ENCODE data around the gene PFN1.

Gene PFN1

GRCh38 chr17:4967539-4968485 lies 19.5 kb upstream of the PFN1 start, which contains the start of gene SPAG7:
Gene SPAG7 (minus strand): TSS chr17:4967817. CDS start chr17:4967804, 13 bp downstream.
- DNase-seq, result peak; percentile 94

- peak; percentile 96 for DNase-seq
Measured at GRCh38 chr17:4966844-4967538, 18.7 kb upstream of the PFN1 start.

GRCh38 chr17:4965311-4965986 lies 17.1 kb upstream of the PFN1 start:
- no peak for DNase-seq

DNA sequence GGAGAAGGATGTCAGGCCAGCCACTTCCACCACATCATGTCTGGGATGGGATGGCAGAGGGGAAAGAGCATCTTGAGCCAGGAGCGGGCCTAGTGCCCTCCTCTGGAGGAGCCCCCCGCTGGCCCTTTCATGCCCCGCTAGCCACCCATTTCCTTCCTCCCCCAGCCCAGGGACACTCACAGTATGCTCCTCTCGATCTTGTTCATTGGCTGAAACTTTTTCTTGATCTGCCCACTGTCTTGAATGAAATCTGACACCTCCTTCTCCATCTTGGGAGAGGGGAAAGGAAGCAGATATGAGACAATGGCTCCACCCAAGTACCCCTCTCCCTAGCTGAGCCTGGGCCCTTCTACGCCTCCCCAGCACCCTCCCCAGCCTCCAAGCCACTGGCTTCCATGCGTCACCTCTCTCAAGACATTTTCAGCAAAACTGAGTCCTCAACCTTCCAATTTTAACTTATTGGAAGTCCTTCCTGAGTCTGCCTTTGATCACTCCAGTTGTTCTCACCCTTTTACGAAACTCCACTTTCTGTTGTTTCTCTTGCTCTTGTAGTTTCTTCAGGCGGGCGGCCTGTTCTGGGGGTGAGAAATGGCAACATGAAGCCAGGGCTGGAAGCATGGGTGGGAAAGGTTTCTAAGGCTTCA lies 12.1 kb upstream of the PFN1 start:
- DNase-seq, result no peak

DNA sequence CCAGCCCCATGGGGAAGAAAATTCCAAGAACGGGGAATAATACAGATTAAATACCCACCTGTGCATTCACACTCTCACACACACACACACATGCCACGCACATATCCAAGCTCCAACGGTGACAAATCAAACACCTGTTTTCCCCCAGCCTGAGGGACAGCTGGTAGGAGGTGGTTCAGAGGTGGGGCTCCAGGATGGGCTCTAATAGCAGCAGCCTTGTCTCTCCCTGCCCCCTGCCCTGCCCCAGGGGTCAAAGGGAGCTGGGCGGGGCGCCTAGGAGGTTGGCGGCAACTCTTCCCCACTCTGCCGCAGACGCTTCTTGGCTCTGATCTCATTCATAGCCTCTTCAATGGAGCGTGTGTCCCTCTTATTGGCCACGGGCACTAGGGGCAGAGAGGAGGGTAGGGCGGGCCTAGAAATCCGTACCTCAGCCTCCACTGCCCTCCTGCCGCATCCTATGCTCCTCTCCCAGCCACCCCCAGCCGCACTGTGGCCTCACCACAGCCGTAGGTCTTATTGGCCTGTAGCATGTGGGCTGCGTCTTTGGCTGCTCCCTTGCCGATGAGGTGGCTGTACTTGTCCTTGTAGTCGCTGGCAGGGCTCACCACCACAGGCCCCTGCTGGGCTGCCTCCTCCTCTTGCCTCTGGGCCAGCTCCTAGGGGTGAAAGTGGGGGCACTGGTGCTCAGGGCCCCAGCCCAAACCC lies 11.1 kb upstream of the PFN1 start:
- no peak for DNase-seq

- no peak for DNase-seq
Measured at GRCh38 chr17:4958102-4958501, 9.8 kb upstream of the PFN1 start.

- peak; percentile 47 for DNase-seq
Measured at GRCh38 chr17:4956493-4957061, 8.2 kb upstream of the PFN1 start.

DNA sequence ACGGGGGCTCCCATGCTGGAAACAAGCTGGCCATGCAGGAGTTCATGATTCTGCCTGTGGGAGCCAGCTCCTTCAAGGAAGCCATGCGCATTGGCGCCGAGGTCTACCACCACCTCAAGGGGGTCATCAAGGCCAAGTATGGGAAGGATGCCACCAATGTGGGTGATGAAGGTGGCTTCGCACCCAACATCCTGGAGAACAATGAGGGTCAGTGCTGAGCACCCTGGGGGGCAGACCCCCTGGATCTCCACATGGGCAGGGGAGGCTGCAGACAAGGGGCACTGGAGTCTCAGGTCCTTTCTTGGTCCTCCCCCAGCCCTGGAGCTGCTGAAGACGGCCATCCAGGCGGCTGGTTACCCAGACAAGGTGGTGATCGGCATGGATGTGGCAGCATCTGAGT lies 6.8 kb upstream of the PFN1 start:
- DNase-seq, result no peak

- DNase-seq, result no peak
Measured at GRCh38 chr17:4953451-4953961, 5.2 kb upstream of the PFN1 start.

DNA sequence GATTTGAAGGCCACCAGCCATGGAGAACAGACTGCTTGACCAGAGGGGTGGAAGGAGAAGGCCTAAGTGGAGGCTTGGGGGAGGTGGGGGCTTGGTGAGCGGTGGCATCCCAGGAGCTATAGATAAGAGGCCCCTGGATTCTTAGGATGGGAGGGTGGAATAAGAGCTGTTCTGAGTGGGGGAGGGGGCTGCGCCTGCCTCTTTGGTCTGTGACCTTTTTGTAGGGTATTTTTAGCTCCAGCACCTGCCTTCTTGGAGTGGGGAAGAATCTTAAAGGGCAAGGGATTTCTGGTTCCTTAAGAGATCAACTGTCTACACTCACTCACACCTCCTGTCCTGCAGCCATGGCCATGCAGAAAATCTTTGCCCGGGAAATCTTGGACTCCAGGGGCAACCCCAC lies 3.2 kb upstream of the PFN1 start:
- DNase-seq, result no peak

GRCh38 chr17:4950746-4951204 lies 2.4 kb upstream of the PFN1 start, which contains the start of gene ENO3:
Gene ENO3 (plus strand): TSS chr17:4951119. CDS start chr17:4951830, 711 bp downstream.
- DNase-seq, result no peak

DNA sequence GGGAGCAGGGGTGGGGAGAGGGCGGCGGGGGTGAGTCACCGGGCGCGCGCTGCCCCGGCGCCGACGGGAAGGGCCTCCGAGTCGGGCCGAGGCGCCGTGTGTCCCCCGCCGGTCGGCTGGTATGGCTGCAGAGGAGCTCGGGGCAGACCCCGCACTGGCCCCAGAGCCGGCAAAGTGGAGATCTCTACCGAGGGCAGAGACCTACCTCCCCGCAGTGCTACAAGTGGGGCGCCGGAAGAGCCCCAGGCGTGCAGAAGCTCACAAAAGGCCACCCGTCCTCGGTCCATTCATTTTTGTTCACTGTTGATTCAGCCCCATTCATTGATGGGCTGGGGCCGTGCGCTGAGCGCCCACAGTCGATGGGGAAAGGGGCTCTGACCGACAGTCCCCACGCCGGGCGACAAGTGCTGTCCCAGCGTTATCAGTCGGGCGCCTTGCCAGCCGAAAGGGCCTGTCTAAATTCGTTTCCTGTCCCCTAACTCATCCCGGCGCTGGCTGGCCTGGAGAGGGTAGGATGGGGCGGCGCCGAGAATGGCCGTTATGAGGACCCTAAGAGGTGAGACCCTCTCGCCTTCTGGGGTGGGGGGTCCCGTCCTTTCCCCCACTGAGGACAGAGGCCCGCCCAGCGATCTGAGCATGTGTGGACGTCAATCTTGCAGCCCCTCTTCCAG lies 1.9 kb upstream of the PFN1 start:
- peak; percentile 46 for DNase-seq

- peak; percentile 81 for DNase-seq
Measured at GRCh38 chr17:4949321-4950074, 1.2 kb upstream of the PFN1 start.

- DNase-seq, result peak; percentile 77
Measured at GRCh38 chr17:4948931-4949320, 596 bp upstream of the PFN1 start.

- peak; percentile 67 for DNase-seq
Measured at GRCh38 chr17:4947411-4948165, 742 bp downstream of the PFN1 start.

- no peak for DNase-seq
Measured at GRCh38 chr17:4947010-4947410, 1.3 kb downstream of the PFN1 start.

DNA sequence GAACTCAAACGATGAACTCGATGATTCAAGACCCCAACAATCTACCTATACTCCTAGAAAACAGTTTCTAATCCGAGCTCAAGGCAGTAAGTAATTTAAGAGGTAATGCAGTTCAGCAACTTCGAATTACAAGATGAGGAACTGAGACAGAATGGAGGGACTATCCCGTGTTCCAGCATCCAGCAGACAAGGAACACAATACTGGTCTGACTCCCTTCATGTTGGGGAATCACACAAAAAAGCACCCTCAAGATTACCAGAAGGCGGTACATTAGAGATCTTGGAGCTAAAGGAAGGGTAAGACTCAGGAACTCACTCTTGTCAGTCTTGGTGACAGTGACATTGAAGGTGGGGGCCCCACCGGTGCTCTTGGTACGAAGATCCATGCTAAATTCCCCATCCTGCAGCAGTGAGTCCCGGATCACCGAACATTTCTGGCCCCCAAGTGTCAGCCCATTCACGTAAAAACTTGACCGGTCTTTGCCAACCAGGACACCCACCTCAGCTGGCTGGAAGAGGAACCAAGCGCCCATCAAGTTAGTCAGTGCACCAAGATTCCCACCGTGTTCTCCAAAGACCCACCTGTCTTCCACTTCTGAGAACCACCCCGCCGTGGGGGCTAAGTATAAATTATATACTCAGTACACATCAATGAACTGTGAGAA lies 1.9 kb downstream of the PFN1 start:
- no peak for DNase-seq

DNA sequence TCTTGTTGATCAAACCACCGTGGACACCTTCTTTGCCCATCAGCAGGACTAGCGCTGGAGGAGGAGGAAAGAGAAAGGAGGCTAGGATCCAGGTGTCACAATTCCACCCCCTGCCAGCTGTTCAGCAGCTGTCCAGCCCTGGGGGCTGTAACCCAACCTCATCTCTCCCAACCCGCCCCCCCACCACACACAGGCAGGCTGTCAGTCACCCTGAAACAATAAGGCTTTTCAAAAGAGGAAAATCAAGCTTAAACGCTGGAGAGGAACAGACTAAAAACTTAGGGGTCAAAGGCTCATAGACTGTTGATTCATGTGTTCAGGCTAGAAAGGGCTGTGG lies 2.4 kb downstream of the PFN1 start:
- no peak for DNase-seq

All from stimulated activated CD4-positive, alpha-beta T cell treated with anti-CD3 and anti-CD28 coated beads, Interleukin-4, amount 100 ng/mL, for 24 hours (primary cell).